DND-41 (cell line): ENCODE results near the gene COMP.

Source experiments
- ATAC-seq: fragments of 200-7000 bp; cut with Tn5 transposase; 3 replicates; pipeline ENCODE4 v1.9.1; 2021; ENCODE audit warnings: low read depth; ENCODE audit not compliant: insufficient read depth
- DNase-seq: peaks from one replicate; pipeline ENCODE4 v3.0.0-alpha.2; 2020
- H2AFZ ChIP-seq: 2 replicates; pipeline ENCODE4 v1.6.0; 2012; ENCODE audit warnings: low read depth, low read length
- H3K27ac ChIP-seq: 2 replicates; pipeline ENCODE4 v1.5.1; 2012; ENCODE audit warnings: low read length, inconsistent platforms
- H3K27me3 ChIP-seq: fragments of 200-600 bp; sonication (generic); 2 replicates; pipeline ENCODE4 v1.6.0; 2012; ENCODE audit warnings: low read length, mild to moderate bottlenecking, inconsistent platforms; ENCODE audit not compliant: insufficient read depth, poor library complexity
- H3K36me3 ChIP-seq: 2 replicates; pipeline ENCODE4 v1.5.1; 2012; ENCODE audit warnings: low read length, inconsistent platforms; ENCODE audit not compliant: insufficient read depth
- H3K4me1 ChIP-seq: 2 replicates; pipeline ENCODE4 v1.5.1; 2012; ENCODE audit warnings: mild to moderate bottlenecking, low read length; ENCODE audit not compliant: insufficient read depth
- H3K4me2 ChIP-seq: 2 replicates; pipeline ENCODE4 v1.6.0; 2012; ENCODE audit warnings: mild to moderate bottlenecking, moderate library complexity, low read length, inconsistent platforms; ENCODE audit not compliant: insufficient read depth
- H3K4me3 ChIP-seq, 2 experiments: fragments of 200-600 bp in 1 of 2; shearing (Covaris generic) in 1 of 2; 2 replicates each; pipeline ENCODE4 v1.5.1; 2012 to 2016; ENCODE audit warnings: inconsistent platforms in 2 of 2, low read length in 2 of 2, mild to moderate bottlenecking in 2 of 2, low read depth in 1 of 2, moderate library complexity in 1 of 2
- H3K79me2 ChIP-seq: 2 replicates; pipeline ENCODE4 v1.6.0; 2012; ENCODE audit warnings: low read length, inconsistent platforms; ENCODE audit not compliant: insufficient read depth
- H3K9ac ChIP-seq: 2 replicates; pipeline ENCODE4 v1.6.0; 2012; ENCODE audit warnings: low read depth, mild to moderate bottlenecking, inconsistent platforms, low read length, moderate library complexity
- H3K9me3 ChIP-seq: 2 replicates; pipeline ENCODE4 v1.5.1; 2012; ENCODE audit warnings: low read length, moderate library complexity, mild to moderate bottlenecking, inconsistent platforms; ENCODE audit not compliant: insufficient read depth, severe bottlenecking
- H4K20me1 ChIP-seq: 2 replicates; pipeline ENCODE4 v1.6.0; 2012; ENCODE audit warnings: low read length; ENCODE audit not compliant: insufficient read depth
- EZH2 ChIP-seq: IDR thresholded peaks from 3 replicates; pipeline ENCODE4 v1.6.1; 2012; ENCODE audit warnings: borderline replicate concordance, low read depth, mild to moderate bottlenecking, moderate library complexity, low read length, inconsistent platforms; ENCODE audit not compliant: severe bottlenecking
- TF ChIP-seq, protein P1 (sequence below): IDR thresholded peaks from 2 replicates; pipeline ENCODE4 v1.5.1; 2012; ENCODE audit warnings: borderline replicate concordance, low read length, moderate library complexity, mild to moderate bottlenecking; ENCODE audit not compliant: poor library complexity, severe bottlenecking; ENCODE audit errors: extremely low read depth

COMP gene

DNA sequence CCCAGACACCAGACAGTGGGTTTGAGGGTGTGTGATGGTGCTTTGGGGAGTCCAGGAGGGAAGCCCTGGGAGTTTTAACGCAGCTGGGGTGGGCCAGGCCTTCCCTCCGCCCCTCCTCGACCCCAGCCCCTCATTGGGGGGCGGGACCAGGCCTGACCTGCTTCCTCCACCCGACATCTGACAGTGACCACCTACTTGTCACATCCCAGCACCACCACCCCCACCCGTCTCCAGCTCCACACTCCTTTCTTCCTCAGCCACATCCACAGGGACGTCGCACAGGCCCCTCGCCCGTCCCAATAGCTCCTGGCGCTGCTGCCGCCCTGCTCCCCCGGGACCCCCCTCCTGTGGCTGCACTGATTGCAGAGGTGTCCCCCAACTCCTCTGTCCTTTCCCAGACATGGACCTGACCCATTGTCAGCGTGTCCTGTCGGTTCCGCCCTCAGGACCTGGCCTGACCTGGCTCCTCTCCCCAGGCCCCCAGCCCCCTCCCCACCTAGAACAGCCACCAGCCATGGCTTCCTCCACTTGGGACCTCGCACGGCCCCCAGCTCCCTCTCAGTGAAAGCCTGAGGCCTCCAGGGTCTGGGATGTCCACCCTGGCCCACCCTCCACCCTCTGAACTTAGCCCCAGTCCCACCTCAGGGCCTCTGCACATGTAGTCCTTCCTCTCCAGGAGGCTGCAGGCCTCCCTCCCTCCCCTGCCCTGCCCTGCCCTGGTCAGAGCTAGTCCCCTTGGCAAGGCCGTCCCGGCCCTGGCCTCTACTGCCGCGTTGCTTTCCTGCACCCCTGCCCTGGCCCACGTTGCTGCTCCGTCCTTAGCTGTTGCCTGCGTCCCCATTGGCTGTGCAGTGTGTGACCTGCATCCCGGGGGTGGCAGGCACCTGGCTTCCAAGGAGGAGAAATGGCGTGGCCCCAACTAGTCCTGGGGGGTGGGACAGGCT is 30.4 kb downstream of the COMP start:
- no peaks in the 10 kb centered on the region for H4K20me1 ChIP-seq
- no peak overlapping the region for H3K27ac ChIP-seq
- no peak overlapping the region for H3K9ac ChIP-seq
- DNase-seq (no peak), ATAC-seq (no peak)
- no peaks in the 10 kb centered on the region for H3K36me3 ChIP-seq
- no peaks in the 10 kb centered on the region for H3K79me2 ChIP-seq
- no peaks in the 10 kb centered on the region for H3K27me3 ChIP-seq
- no peak overlapping the region for H2AFZ ChIP-seq
- no peak overlapping the region for H3K4me2 ChIP-seq
- H3K9me3 ChIP-seq = no peaks in the 10 kb centered on the region
- no peak overlapping the region for H3K4me3 ChIP-seq
- H3K4me1 ChIP-seq = 0 out of 2 replicates have a peak, but pooled peaks cover 3% of the 10 kb centered on the region
- no peak for TF ChIP-seq EZH2
- TF ChIP-seq, protein P1, sequence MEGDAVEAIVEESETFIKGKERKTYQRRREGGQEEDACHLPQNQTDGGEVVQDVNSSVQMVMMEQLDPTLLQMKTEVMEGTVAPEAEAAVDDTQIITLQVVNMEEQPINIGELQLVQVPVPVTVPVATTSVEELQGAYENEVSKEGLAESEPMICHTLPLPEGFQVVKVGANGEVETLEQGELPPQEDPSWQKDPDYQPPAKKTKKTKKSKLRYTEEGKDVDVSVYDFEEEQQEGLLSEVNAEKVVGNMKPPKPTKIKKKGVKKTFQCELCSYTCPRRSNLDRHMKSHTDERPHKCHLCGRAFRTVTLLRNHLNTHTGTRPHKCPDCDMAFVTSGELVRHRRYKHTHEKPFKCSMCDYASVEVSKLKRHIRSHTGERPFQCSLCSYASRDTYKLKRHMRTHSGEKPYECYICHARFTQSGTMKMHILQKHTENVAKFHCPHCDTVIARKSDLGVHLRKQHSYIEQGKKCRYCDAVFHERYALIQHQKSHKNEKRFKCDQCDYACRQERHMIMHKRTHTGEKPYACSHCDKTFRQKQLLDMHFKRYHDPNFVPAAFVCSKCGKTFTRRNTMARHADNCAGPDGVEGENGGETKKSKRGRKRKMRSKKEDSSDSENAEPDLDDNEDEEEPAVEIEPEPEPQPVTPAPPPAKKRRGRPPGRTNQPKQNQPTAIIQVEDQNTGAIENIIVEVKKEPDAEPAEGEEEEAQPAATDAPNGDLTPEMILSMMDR = no peak

DNA sequence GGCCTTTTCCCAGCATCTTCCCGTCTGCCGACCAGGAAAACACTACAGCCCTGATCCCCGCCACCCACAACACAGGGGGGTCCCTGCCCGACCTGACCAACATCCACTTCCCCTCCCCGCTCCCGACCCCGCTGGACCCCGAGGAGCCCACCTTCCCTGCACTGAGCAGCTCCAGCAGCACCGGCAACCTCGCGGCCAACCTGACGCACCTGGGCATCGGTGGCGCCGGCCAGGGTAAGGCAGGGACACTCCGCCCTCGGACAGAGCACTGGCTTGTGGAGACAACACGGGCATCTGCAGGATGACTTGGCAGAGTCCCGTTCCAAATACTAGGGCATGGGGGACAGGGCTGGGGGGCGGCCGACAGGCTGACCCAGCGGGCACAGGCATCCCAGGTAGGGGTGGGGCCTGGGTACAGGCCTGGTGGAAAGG is 31.1 kb downstream of the COMP start:
- Histone ChIP-seq H3K4me3 (no peak overlapping the region), H3K36me3 (no peaks in the 10 kb centered on the region), H3K4me1 (0 out of 2 replicates have a peak, but pooled peaks cover 3% of the 10 kb centered on the region), H2AFZ (no peak overlapping the region), H3K27ac (no peak overlapping the region), H3K9ac (no peak overlapping the region), H3K27me3 (no peaks in the 10 kb centered on the region), H3K79me2 (no peaks in the 10 kb centered on the region), H3K9me3 (no peaks in the 10 kb centered on the region), H3K4me2 (no peak overlapping the region), H4K20me1 (no peaks in the 10 kb centered on the region)
- ATAC-seq = no peak
- TF ChIP-seq, protein P1 = no peak
- no peak for TF ChIP-seq EZH2
- no peak for DNase-seq

DNA sequence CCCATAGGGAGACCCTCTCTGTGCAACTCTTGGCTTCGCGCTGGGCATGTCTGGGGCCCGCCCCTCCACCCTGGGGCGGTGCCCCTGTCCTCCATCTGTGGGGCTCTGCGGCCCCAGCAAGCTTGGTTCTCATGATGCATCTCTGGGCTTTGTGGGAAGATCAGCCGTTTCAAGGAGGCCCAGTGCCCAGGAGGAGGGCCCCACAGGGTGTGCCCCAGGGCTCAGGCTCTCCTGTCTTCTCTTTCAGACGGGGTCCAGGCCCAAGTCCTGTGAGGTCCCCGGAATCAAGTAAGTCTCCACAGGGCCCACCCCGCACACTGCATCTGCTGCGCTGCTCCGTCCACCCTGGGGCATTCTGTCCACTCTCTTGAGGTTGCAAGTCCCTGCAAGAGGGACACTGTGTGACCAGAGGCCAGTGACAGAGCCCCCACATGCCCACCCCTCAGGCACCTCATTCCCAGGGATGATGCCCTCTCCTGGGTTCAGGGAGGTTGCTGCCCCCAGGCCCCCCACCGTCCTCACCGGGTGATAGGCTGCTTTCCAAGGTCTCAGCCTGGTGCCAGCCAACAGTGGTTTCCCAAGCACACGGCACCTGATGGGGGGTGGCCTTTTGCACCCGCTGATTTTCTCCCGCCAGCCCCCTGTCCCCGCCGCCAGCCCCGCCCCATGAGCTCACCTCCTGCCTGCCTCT is 31.7 kb downstream of the COMP start:
- H3K27me3 ChIP-seq = no peaks in the 10 kb centered on the region
- ATAC-seq = no peak
- H3K27ac ChIP-seq = no peak overlapping the region
- H4K20me1 ChIP-seq = no peaks in the 10 kb centered on the region
- H2AFZ ChIP-seq = no peak overlapping the region
- H3K36me3 ChIP-seq = no peaks in the 10 kb centered on the region
- DNase-seq = no peak
- H3K9me3 ChIP-seq = no peaks in the 10 kb centered on the region
- H3K4me2 ChIP-seq = no peak overlapping the region
- no peaks in the 10 kb centered on the region for H3K4me1 ChIP-seq
- H3K9ac ChIP-seq = no peak overlapping the region
- H3K4me3 ChIP-seq = no peak overlapping the region
- TF ChIP-seq EZH2 = no peak
- TF ChIP-seq, protein P1 = no peak
- H3K79me2 ChIP-seq = no peaks in the 10 kb centered on the region
